GM12878 (cell line): ENCODE data around the gene SLC25A51. TPM values are rescaled to one million over a fixed set of nuclear protein-coding genes. Genes with fewer than 3 reads are reported as not detected.

ENCODE experiments used
- ATAC-seq: fragments of 200-7000 bp; cut with Tn5 transposase; 3 replicates; pipeline ENCODE4 v1.9.1; 2020; ENCODE audit warnings: mild to moderate bottlenecking, moderate library complexity
- BruUV-seq: library from RNA; stranded (reverse); fragments of 400-500 nt; replicated peaks from 2 replicates; lab custom pipeline; 2021; lab: Mats Ljungman, UMichigan
- CTCF ChIA-PET: fragments of 300-600 bp; sonication (Branson Sonifier 250); formaldehyde crosslinking; extraction: SDS; loops from one replicate; lab custom pipeline; 2021; ENCODE audit warnings: inconsistent platforms; lab: Yijun Ruan, JAX
- POLR2A ChIA-PET: fragments of 350-600 bp; formaldehyde crosslinking; extraction: SDS; loops from one replicate; lab custom pipeline; 2021; ENCODE audit warnings: inconsistent platforms; lab: Charles Lee
- RAD21 ChIA-PET: fragments of 300-600 bp; sonication (Branson Sonifier 250); formaldehyde crosslinking; loops from one replicate; lab custom pipeline; 2023; ENCODE audit warnings: antibody characterized with exemption; ENCODE audit not compliant: unreplicated experiment; lab: Charles Lee
- SMC1A ChIA-PET: fragments of 300-600 bp; sonication (Branson Sonifier 250); formaldehyde crosslinking; loops from one replicate; lab custom pipeline; 2023; ENCODE audit not compliant: unreplicated experiment, uncharacterized antibody; lab: Charles Lee
- DNase-seq: peaks from one replicate; pipeline ENCODE4 v3.0.0-alpha.2; 2011; ENCODE audit warnings: low read depth, low spot score
- FAIRE-seq: peaks from 3 replicates; lab custom pipeline; 2011; peaks lifted over from hg19 to GRCh38; lab: Jason Lieb, UNC
- H2AFZ ChIP-seq: 2 replicates; pipeline ENCODE4 v1.6.0; 2011; ENCODE audit warnings: low read depth, low read length, control low read depth; ENCODE audit not compliant: control insufficient read depth
- H3K27ac ChIP-seq: 2 replicates; pipeline ENCODE4 v1.5.1; 2011; ENCODE audit warnings: control low read depth; ENCODE audit not compliant: control insufficient read depth, insufficient read depth
- H3K27me3 ChIP-seq, 2 experiments: replicated peaks in 1 of 2; 2 replicates each; pipeline versions ENCODE4 v1.6.0 to v1.6.1; 2011; ENCODE audit warnings: low read length in 1 of 2; ENCODE audit not compliant: control insufficient read depth in 2 of 2, insufficient read depth in 2 of 2
- H3K36me3 ChIP-seq, 2 experiments: 2 replicates each; pipeline ENCODE4 v1.5.1; 2011; ENCODE audit warnings: low read length in 1 of 2; ENCODE audit not compliant: control insufficient read depth in 2 of 2, insufficient read depth in 2 of 2
- H3K4me1 ChIP-seq: 2 replicates; pipeline ENCODE4 v1.6.1; 2011; ENCODE audit warnings: mild to moderate bottlenecking, low read length, moderate library complexity, mixed read lengths; ENCODE audit not compliant: control insufficient read depth, insufficient read depth
- H3K4me2 ChIP-seq: 2 replicates; pipeline ENCODE4 v1.6.0; 2011; ENCODE audit warnings: control low read depth; ENCODE audit not compliant: control insufficient read depth, insufficient read depth
- H3K4me3 ChIP-seq: fragments of 200-600 bp; sonication (generic); 2 replicates; pipeline ENCODE4 v1.5.1; 2016
- H3K79me2 ChIP-seq: 2 replicates; pipeline ENCODE4 v1.6.0; 2011; ENCODE audit warnings: low read length; ENCODE audit not compliant: control insufficient read depth, insufficient read depth
- H3K9ac ChIP-seq: 2 replicates; pipeline ENCODE4 v1.8.0; 2011; ENCODE audit warnings: low read length, control low read depth, mixed read lengths; ENCODE audit not compliant: control insufficient read depth, insufficient read depth
- H3K9me3 ChIP-seq: replicated peaks from 3 replicates; pipeline ENCODE4 v1.5.1; 2011; ENCODE audit warnings: mild to moderate bottlenecking, low read length; ENCODE audit not compliant: control insufficient read depth, insufficient read depth
- H4K20me1 ChIP-seq: 2 replicates; pipeline ENCODE4 v1.6.0; 2011; ENCODE audit not compliant: control insufficient read depth, insufficient read depth
- CEBPB ChIP-seq, 2 experiments: fragments of 150-350 bp in 1 of 2; IDR thresholded peaks; 2 replicates each; pipeline ENCODE4 v1.6.1; 2012 to 2014; ENCODE audit warnings: low read depth in 2 of 2, low read length in 2 of 2, borderline replicate concordance in 1 of 2, inconsistent platforms in 1 of 2
- EP300 ChIP-seq, 2 experiments: fragments of 150-350 bp in 1 of 2; IDR thresholded peaks; 2 replicates each; pipeline ENCODE4 v1.6.1; 2011 to 2012; ENCODE audit warnings: low read depth in 2 of 2, low read length in 2 of 2, borderline replicate concordance in 1 of 2, improper control_type of control experiment in 1 of 2, inconsistent platforms in 1 of 2; ENCODE audit not compliant: control insufficient read depth in 1 of 2
- GABPA ChIP-seq: IDR thresholded peaks from 2 replicates; pipeline ENCODE4 v1.6.1; 2014; ENCODE audit warnings: antibody characterized with exemption, low read depth, mild to moderate bottlenecking, inconsistent platforms
- NFYB ChIP-seq: IDR thresholded peaks from 2 replicates; pipeline ENCODE4 v1.6.1; 2011; ENCODE audit warnings: low read depth, mild to moderate bottlenecking, low read length, improper control_type of control experiment, moderate library complexity; ENCODE audit not compliant: insufficient read depth
- RAD51 ChIP-seq: fragments of 450-650 bp; IDR thresholded peaks from 2 replicates; pipeline ENCODE4 v1.6.1; 2016; ENCODE audit warnings: moderate library complexity, mild to moderate bottlenecking, inconsistent platforms
- RCOR1 ChIP-seq: conservative IDR thresholded peaks from 2 replicates; pipeline ENCODE4 v1.6.1; 2012; ENCODE audit warnings: low read depth, low read length, improper control_type of control experiment
- RELA ChIP-seq: fragments of 450-650 bp; IDR thresholded peaks from 2 replicates; pipeline ENCODE4 v1.8.0; 2014; ENCODE audit warnings: borderline replicate concordance; ENCODE audit not compliant: partially characterized antibody
- WGBS: methylation state at CpG from one replicate; pipeline ENCODE4 v1.1.6; 2016; ENCODE audit warnings: low lambda C conversion rate; ENCODE audit not compliant: insufficient replicate concordance, insufficient coverage; ENCODE audit errors: missing lambda C conversion rate; 5-methylcytosine and 5-hydroxymethylcytosine counted together
- in situ Hi-C: fragments of 300-500 bp; cut with MboI; formaldehyde crosslinking; loops from 9 replicates; pipeline ENCODE4 v1.14.3; 2018; ENCODE audit warnings: mixed read lengths
- intact Hi-C: fragments of 100-400 bp; cut with micrococcal nuclease; formaldehyde crosslinking; loops from one replicate; pipeline ENCODE4 v1.14.2; 2022; ENCODE audit not compliant: unreplicated experiment
- polyA plus RNA-seq, 11 experiments: library from polyadenylated mRNA; depleted of rRNA in 4 of 11; unstranded in 6 of 11; stranded (reverse) in 5 of 11; fragments of >200 nt; fragmentation: Nextera tagmentation in 4 of 11; fragmentation: Illumina TruSeq in 1 of 11; extraction: Ambion mirVana in 4 of 11; extraction: Trizol in 1 of 11; gene quantifications; 1 replicate in 1 of 11; 2 replicates in 10 of 11; pipeline versions ENCODE4 v1.2.1 to v1.2.3, GENCODE V29; 2011 to 2016; ENCODE audit warnings: inconsistent platforms in 2 of 11, missing spikeins in 2 of 11, low read depth in 1 of 11
- total RNA-seq, 4 experiments: library from RNA; depleted of rRNA in 3 of 4; stranded (reverse); fragments of >200 nt in 3 of 4; fragmentation: Illumina TruSeq in 1 of 4; extraction: Trizol in 1 of 4; gene quantifications; 2 replicates each; pipeline versions ENCODE4 v1.2.1 to v1.2.3, GENCODE V29; 2013 to 2021
- TF ChIP-seq, protein P1 (sequence below): fragments of 450-650 bp; formaldehyde crosslinking; IDR thresholded peaks from 2 replicates; pipeline ENCODE4 v1.4.0; 2020; ENCODE audit warnings: mild to moderate bottlenecking, moderate library complexity
- TF ChIP-seq, protein P2 (sequence below): fragments of 450-650 bp; IDR thresholded peaks from 2 replicates; pipeline ENCODE4 v1.6.1; 2016; ENCODE audit warnings: mild to moderate bottlenecking, moderate library complexity, borderline replicate concordance

The SLC25A51 gene
- total and polyA plus RNA-seq, 10 of the 15 experiments (the other 5 are each of a cell fraction or from before 2014, with no cell fraction given): 3.8 to 29.3 (median 13.2) TPM

DNA sequence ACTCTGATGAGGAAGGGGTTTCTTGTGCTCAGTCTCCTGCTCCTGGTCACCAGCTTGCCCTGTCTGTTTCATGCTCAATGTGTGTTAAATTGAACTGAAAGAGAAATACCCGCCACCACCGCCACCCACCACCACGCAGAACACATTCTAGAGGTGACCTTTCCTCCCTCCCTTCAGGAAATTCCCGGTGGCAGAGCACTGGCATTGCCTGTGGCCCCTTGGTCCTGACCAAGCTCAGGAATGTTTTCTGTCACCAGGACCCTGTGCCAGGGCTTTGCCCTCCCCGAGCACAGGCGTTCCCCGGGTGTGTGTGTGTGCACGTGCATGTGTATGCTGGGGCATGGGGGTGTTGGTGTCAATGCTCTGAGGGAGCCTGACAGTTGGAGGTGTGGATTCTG lies 10.2 kb upstream of the SLC25A51 start:
- no peak for ATAC-seq
- POLR2A ChIA-PET: interaction anchor here (0.5 to 1.3 kb wide), 3 partner anchors 94 to 147 kb away, joined by 3 to 8 read pairs (median 6); no protein-coding TSS in a partner anchor
- RAD21 ChIA-PET: interaction anchor here (0.8 to 5.4 kb wide), 32 partner anchors 8 to 487 kb away, joined by 3 to 51 read pairs (median 4); partner anchors contain the start of genes EXOSC3, POLR1E, SHB and SLC25A51
- Histone ChIP-seq H4K20me1 (no peaks in the 10 kb centered on the region), H3K4me3 (no peak overlapping the region), H3K27ac (no peak overlapping the region), H3K4me2 (no peak overlapping the region), H3K4me1 (no peaks in the 10 kb centered on the region; the same call in 1 of the 2 replicates), H3K36me3 (no peaks in the 10 kb centered on the region), H3K27me3 (no peaks in the 10 kb centered on the region), H2AFZ (no peak overlapping the region)
- in situ Hi-C loops (loop anchor here (5.0 to 25.0 kb wide), 3 partner anchors 248 to 773 kb away; no protein-coding TSS in a partner anchor), intact Hi-C loops (no loop called here)
- 12% methylated on average over 8 of the region's 8 CpGs for WGBS
- no TSS peak for BruUV-seq
- no peak for TF ChIP-seq RAD51
- TF ChIP-seq RCOR1: no peak
- TF ChIP-seq, protein P1, sequence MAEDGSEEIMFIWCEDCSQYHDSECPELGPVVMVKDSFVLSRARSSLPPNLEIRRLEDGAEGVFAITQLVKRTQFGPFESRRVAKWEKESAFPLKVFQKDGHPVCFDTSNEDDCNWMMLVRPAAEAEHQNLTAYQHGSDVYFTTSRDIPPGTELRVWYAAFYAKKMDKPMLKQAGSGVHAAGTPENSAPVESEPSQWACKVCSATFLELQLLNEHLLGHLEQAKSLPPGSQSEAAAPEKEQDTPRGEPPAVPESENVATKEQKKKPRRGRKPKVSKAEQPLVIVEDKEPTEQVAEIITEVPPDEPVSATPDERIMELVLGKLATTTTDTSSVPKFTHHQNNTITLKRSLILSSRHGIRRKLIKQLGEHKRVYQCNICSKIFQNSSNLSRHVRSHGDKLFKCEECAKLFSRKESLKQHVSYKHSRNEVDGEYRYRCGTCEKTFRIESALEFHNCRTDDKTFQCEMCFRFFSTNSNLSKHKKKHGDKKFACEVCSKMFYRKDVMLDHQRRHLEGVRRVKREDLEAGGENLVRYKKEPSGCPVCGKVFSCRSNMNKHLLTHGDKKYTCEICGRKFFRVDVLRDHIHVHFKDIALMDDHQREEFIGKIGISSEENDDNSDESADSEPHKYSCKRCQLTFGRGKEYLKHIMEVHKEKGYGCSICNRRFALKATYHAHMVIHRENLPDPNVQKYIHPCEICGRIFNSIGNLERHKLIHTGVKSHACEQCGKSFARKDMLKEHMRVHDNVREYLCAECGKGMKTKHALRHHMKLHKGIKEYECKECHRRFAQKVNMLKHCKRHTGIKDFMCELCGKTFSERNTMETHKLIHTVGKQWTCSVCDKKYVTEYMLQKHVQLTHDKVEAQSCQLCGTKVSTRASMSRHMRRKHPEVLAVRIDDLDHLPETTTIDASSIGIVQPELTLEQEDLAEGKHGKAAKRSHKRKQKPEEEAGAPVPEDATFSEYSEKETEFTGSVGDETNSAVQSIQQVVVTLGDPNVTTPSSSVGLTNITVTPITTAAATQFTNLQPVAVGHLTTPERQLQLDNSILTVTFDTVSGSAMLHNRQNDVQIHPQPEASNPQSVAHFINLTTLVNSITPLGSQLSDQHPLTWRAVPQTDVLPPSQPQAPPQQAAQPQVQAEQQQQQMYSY (CRISPR knock-in tag): no peak
- TF ChIP-seq, protein P2, sequence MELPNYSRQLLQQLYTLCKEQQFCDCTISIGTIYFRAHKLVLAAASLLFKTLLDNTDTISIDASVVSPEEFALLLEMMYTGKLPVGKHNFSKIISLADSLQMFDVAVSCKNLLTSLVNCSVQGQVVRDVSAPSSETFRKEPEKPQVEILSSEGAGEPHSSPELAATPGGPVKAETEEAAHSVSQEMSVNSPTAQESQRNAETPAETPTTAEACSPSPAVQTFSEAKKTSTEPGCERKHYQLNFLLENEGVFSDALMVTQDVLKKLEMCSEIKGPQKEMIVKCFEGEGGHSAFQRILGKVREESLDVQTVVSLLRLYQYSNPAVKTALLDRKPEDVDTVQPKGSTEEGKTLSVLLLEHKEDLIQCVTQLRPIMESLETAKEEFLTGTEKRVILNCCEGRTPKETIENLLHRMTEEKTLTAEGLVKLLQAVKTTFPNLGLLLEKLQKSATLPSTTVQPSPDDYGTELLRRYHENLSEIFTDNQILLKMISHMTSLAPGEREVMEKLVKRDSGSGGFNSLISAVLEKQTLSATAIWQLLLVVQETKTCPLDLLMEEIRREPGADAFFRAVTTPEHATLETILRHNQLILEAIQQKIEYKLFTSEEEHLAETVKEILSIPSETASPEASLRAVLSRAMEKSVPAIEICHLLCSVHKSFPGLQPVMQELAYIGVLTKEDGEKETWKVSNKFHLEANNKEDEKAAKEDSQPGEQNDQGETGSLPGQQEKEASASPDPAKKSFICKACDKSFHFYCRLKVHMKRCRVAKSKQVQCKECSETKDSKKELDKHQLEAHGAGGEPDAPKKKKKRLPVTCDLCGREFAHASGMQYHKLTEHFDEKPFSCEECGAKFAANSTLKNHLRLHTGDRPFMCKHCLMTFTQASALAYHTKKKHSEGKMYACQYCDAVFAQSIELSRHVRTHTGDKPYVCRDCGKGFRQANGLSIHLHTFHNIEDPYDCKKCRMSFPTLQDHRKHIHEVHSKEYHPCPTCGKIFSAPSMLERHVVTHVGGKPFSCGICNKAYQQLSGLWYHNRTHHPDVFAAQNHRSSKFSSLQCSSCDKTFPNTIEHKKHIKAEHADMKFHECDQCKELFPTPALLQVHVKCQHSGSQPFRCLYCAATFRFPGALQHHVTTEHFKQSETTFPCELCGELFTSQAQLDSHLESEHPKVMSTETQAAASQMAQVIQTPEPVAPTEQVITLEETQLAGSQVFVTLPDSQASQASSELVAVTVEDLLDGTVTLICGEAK: no peak
- no peak for TF ChIP-seq CEBPB (IDR thresholded peaks at IDR 0.05; ENCODE audit: borderline replicate concordance in 1 of 2, low read depth in 2 of 2, low read length in 2 of 2)
- TF ChIP-seq NFYB: no peak
- TF ChIP-seq GABPA: no peak
- no peak for TF ChIP-seq RELA
- no peak for TF ChIP-seq EP300 (IDR thresholded peaks at IDR 0.05; ENCODE audit: borderline replicate concordance in 1 of 2, control insufficient read depth in 1 of 2, low read depth in 2 of 2, low read length in 2 of 2)
- TF ChIP-seq, all 136 proteins: peak for 0
- DNase-seq: no peak
- Histone ChIP-seq H3K79me2 (no peaks in the 10 kb centered on the region), H3K9ac (no peak overlapping the region), H3K9me3 (no peaks in the 10 kb centered on the region; the same call in 2 of the 3 replicates)
- SMC1A ChIA-PET: interaction anchor here (0.7 to 6.2 kb wide), 33 partner anchors 8 to 519 kb away, joined by 3 to 64 read pairs (median 4); partner anchors contain the start of gene SLC25A51
- FAIRE-seq: no peak
- CTCF ChIA-PET: interaction anchor here (0.6 to 9.5 kb wide), 43 partner anchors 8 to 523 kb away, joined by 3 to 120 read pairs (median 5); partner anchors contain the start of genes ALDH1B1, SHB and SLC25A51
